HG03342 (cell line): ENCODE measurements around the gene SAE1.
A peak's percentile ranks its signal among the peaks of the same experiment; 100 is the strongest.

Experiments
- ATAC-seq: cut with Tn5 transposase; IDR thresholded peaks from one replicate; pipeline ENCODE4 v1.9.1; 2021; ENCODE audit warnings: mild to moderate bottlenecking, moderate library complexity; ENCODE audit not compliant: unreplicated experiment

The SAE1 gene

DNA sequence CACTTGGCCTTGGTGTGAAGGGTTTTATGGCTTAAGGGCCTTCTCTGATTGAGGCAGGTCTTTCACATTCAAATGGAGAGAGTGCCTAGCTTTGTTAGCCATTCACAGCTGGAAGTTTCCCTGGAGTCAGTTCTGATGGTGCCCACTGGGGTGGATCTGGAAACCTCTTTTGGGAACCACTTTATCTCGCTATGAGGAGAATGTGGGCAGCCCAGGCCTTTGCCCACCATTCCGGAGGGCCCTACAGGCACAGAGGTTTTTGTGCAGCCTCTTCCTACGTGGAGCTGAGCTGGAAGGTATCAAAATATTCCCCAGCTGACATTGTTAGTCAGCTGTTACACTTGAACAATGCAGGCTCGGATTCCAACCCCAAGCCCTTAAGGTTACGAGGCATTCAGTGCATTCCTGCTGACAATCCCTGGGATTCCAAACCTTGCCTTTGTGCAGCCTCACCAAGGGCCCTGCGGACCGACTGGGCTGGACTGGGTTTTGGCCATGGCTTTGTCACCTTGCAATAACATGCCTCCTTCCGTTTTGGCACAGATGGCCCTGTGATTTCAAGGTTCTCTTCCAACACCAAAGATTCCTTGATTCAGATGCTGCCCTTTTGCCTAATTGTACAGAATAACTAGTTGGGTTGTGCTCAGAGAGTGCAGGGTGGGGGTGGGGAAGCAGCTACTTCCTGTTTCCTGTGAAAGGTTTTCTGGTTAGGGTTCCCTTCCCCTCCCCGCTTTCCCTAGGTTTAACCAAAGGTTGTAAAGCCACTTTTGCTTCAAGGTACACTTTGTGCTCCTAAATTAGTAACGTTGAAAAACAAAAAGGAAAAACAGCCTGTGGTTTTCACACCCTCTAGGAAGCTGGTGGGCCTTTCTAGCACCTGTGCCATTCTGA, 27.0 kb downstream of the SAE1 start:
- no peak for ATAC-seq

DNA sequence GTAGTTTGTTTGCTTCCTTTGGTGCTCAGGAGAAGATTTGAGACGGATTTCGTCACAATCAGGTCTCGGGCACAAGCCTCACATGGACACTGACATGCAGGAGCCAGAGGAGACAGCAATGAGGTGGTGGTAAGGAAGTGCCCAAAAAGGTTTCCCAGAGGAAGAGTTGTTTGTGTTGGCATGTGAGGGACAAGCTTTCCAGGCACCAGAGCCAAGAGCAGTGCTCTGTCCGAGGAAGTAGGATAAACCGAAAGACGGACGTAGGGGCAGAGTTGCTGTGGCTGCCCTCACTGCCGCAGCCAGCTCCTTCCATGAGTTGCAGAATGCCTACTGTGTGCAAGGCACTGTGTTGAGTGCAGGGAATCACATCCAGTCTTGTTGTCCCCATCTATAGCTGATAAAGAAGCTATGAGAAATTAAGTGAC, 27.7 kb downstream of the SAE1 start:
- no peak for ATAC-seq

DNA sequence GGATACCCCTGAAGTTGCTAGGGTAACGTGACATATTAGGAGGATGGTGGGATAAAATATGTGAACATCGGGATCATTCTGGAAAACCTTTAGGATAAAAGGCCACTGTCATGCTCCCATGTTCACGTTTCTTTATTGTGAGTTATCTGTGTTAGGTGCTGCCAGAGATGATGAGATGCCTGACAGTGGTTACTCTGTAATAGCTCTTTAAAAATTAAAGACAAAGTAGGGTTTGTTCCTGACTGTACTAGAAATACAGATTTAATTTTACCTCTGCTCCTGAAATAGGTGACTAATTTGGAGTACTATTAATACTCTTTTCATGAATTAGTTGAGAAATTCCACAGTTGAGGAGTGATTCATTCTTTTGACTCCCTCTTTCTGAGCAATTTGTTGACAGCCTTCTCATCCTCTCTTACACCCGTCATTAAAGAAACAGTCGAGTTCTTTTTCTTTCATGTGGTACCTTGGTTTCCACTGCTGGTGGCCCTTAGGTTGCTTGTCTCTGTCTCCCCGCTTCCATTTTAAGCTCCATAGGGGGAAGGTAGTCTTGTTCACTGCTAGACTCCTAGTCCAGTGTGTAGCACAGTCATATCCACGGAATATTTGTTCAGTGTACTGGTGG, 28.4 kb downstream of the SAE1 start:
- ATAC-seq = no peak

DNA sequence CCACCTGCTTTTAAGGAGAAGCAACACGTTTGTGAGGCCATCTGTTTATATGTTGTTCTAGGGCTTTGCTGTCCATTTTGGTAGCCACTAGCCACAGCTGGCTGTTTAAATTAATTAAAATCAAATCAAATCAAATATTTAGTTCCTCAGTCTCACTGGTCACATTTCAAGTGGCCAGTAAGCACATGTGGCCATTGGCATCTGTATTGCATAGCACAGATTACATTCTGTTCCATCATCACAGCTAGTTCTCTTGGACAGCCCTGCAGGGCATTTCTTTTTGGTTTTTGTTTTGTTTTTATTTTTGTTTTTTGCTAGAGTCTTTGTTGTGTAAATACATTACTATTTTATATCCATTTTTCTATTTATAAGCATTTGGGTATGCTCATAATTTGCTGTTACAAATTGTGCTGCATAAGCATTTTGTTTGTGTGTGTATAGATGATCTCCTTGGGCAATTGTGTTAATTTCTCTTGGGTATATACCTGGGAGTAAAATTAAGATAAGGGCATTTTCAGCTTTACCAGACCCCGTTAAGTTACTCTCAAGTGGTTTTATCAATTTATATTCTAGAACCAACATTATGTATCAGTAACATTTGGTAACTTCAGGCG, 31.3 kb downstream of the SAE1 start:
- no peak for ATAC-seq

DNA sequence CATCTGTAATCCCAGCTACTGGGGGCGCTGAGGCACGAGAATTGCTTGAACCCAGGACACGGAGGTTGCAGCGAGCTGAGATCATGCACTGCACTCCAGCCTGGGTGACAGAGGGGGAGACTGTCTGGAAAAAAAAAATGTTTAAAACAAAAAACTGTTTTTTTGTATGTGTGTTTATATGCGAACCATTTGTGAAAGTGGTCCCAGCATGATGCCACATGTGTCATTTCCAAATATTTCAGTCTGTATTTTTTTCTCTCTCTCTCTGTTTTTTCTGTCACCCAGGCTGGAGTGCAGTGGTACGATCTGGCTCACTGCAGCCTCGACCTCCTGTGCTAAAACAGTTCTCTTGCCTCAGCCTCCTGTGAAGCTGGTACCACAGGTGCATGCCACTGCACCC, 37.4 kb downstream of the SAE1 start:
- ATAC-seq = no peak

DNA sequence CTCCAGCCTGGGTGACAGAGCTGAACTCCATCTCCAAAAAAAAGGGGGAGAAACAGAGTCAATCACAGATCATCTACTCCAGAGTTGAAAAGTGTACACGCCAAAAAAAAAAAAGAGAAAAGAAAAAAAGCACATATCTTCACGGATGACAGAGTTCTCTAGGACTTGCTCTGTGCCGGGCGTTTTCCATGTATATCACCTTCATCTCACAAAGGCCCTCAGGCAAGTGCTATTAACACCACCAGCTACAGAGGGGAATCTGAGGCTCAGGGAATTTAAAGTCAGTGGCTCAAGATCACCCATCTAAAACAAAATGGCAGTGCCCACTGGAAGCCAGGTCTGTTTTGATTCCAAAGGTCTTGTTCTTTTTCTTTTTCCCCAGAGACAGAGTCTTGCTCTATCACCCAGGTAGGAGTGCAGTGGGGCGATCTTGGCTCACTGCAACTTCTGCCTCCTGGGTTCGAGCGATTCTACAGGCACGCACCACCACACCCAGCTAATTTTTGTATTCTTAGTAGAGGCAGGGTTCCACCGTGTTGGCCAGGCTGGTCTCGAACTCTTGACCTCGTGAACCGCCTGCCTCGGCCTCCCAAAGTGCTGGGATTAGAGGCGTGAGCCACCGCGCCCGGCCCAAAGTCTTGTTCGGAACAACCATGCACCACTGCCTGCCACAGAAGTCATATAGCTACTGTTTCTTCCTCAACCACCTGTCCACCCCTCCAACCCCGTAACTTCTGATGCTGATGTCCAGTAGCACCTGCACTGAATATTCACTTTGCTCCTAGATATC, 42.2 kb downstream of the SAE1 start:
- ATAC-seq = no peak

DNA sequence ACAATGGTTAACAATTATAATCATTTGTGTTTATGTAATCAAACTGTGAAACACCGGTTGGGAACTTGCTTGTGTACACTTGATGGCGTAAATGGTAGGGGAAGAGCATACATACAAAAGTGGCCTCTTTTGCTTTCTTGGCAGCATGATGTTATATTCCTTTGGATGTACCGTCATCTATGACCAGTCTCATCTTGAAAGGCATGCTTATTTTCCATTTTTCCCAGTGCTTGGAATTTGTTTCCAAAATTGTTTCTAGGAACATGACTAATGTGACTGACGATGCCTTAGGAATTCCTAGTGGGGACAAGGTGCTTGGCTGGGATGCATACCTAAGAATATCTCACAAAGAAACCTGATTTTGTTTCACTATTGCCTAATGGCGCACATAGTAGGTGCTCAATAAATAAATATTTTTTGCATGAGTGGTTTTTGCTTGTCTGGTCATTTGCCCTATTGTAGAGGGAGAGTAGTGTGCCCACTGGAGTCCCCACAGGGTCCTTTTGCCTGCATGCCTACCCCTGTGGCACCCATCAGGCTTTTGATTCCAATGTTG, 45.5 kb downstream of the SAE1 start:
- no peak for ATAC-seq

DNA sequence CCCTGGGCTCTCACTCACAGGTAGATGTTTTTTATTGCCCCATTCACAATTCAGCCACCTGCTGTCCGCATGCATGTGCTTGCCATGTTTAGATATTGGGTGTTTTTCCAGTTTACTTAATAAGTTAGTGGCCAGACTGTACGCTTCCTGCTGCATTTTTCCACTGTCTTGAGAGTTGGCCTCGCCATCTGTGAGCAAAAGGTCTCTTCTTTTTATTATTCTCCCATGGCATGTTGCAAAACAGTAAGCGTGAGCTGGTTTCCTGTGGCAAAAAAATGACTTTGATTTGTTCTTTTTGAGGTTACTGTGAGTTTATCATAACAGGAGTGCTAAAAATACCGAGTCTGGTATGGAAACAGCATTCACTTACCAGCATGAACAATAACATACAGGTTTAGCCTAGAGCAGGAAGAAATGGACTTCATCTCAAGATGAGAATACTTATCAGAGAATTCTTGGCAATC, 46.0 kb downstream of the SAE1 start:
- no peak for ATAC-seq

DNA sequence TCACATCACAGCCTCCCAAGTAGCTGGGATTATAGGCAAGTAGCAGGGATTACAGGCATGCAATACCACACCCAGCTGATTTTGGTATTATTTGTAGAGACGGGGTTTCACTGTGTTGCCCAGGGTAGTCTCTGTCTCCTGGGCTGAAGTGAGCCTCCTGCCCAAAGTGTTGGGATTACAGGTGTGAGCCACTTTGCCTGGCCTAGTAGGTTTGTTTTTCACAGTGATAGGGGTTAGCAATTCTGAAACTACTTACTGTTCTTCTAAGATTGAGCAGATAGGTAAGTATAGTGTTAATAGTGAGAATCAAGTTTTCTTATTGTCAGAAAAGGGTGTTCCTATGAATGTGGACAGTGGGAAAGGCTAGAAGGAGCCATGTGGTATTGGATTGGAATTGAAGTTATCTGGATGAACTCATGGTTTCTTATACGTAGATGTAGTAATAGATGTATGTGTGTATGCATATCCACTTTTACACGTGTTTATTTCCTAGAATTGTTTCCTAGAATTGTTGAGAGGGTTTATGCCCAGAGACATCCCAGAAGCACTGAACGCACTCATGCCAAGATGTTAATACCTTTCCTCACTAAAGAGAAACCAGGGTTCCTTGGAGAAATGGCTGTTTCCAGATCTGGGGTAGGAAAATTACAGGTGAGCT, 49.1 kb downstream of the SAE1 start:
- ATAC-seq = no peak

DNA sequence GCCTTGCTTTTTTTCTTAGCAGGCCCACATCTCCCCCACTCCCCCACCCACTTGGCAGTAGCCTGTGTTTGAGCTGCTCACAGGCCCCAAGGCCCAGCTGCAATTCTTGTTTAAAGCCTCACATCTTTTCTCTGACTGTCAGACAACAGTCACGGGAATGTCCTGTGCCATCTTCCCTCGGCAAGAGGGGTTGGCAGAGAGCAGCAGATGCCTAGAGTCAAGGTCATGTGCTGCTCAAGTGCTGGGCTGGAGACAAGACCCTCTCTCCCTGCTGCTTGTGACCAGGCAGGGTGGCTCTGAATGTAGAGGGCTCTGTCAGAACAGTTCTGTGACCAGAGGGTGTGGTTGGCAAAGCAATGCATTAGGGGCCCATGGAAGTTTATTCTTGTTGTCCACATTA, 53.0 kb downstream of the SAE1 start:
- ATAC-seq = no peak

DNA sequence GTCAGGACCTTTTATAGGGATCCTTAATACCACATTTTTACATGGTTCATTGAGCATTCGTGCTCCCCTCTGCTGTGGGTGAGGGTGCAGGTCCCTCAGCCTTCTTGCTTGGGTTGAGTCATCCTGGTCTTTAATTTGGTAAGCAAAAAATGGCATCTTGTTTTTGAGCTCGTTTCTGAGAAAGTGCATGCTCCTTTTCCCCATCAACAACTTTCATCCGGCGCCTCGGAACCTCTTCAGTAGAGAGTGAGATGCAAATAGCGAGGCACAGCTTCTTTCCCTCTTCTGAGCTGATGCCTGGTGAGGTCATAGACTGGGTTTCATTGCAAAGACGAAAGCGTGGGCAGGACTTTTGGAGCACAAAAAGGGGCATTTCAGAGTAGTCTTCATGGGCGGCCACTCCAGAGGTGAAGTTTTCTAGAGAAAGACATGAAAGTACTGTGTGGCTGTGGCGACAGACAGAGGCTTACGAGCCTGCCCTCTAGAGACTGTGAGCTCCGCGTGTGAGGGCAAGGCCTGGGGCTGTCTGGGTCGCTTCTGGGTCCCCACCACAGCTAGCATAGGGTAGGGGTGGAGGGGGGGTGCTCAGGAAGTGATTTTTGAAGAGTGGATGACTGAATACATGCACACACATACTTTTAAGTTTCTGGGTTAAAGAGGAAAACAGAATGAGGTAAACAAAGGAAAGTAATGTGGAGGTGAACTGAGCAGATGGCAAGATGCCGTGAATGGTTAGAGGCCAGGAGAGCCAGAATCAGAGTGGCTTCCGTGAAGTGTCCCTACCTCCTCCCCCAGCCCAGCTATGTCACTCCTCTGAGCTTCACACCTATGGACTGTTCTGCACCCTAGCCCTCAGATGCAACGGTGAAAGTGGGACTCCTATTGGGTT, 56.1 kb downstream of the SAE1 start:
- ATAC-seq = peak; percentile 82

DNA sequence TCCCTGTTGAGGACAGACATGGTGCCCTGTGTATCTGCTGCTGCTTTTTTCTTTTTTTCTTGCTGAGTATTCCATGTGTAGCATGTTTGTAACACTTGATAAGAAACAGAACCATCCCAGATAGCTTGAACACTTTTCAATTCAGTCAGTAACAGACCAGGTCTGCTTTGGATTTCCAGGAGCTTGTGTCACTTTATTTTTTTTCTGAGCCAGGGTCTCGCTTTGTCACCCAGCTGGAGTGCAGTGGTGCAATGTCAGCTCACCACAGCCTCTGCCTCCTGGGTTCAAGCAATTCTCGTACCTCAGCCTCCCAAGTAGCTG, 56.7 kb downstream of the SAE1 start:
- ATAC-seq = no peak

DNA sequence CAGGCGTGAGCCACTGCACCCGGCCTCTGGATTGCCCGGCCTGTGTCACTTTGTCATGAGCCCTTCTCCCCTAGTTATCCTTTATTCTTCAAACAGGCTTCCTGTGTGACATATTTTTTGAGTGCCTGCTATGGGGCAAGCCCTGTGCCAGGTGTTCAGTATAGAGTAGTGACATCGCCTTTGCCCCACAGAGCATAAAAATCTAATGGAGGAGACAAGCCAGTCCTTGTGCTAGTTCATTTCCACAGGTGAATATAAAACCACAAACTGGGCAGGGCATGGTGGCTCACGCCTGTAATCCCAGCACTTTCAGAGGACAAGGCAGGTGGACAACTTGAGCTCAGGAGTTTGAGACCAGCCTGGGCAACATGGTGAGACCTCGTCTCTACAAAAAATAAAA, 57.2 kb downstream of the SAE1 start:
- no peak for ATAC-seq

DNA sequence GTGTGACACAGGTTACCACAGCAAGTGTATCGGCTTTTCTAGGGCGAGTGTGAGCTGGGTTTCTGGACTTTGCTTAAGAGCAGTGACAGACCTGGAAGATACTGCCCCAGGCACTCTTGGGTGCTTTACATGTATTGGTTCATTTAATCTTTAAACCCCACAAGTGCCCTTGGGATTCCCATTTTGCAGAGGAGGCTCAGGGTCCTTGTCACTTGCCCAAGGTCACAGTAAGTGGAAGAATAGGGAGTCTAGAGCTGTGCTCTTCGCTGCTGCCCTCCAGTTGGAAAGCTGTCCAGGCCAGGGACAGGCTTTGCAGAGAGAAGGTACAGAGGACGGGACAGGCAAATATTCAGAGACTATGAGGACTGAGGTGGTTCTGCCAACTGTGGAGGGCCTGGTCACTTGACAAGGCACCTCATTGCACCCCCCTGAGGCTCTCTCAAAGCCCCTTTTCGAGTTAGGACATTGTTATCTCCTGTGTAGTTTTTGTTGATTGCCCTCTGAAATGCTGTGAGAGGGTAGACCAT, 57.9 kb downstream of the SAE1 start:
- ATAC-seq = no peak

DNA sequence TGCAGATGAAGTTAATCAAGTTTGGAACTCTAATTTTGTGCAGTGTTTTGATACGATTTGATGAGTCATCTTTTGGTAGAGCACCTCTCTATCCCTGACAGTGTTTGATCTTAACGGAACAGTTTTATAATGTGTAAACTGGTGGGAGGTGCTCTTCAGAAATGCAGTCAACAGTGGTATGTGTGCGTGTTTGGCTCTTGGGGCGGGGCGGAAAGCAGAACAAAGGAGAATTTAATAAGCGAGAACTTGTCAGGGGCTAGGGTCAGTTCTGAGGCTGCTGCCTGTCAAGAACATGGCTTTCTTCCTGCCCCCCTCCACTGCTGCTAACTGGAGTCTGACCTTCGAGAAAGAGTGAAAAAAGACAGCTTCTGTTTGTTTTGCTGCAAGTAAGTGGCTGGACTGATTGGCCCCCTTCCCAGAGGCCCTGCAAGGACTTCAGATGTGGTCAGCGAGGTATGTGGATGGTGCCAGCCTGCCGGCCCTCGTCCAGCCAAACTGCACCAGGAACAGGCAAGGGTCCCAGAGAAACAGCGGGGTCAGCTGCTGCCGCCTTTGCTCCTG, 59.6 kb downstream of the SAE1 start:
- no peak for ATAC-seq

DNA sequence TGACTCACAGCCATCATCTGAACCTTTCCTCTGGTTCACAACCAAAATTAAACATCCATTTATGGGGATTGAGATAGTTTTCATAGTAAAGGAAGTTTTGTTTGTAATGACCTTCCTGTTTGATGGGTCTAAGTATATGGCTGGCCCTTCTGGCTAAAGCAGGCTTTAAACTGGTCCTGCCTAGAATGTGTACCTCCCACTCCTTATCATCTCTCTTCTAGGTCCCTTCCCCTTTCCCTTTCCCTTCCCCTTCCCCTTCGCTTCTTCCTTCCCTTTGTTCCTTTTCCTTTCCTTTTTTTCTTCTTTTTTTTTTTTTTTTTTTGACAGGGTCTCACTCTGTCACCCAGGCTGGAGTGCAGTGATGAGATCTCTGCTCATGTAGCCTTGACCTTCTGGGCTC, 64.8 kb downstream of the SAE1 start:
- no peak for ATAC-seq

DNA sequence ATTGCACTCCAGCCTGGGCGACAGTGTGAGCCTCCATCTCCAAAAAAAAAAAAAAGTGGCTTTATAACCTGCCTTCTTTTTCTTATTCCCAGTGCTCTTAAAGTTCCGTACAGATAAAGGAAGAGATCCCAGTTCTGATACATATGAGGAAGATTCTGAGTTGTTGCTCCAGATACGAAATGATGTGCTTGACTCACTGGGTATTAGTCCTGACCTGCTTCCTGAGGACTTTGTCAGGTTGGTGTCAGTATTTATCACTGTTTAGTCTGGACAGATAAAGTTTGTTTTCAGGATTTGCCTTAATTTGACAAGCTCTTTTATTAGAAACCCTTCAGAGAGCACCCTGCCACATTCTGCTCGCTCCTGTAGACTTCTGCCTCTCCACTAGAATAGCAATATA, 66.5 kb downstream of the SAE1 start:
- no peak for ATAC-seq

DNA sequence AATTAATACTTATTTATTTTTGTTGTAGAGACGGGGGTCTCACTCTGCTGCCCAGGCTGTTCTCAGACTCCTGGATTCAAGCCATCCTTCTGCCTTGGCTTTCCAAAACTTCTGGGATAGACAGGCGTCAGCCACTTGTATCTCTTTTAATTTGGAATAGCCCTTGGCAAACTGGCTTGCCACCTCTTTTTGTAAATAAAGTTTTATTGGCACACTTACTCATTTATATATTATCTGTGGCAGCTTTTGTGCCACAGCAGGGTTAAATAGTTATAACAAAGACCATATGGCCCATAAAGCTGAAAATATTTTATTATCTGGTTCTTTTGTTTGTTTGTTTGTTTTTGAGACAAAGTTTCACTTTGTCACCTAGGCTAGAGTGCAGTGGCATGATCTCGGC, 69.9 kb downstream of the SAE1 start:
- no peak for ATAC-seq

DNA sequence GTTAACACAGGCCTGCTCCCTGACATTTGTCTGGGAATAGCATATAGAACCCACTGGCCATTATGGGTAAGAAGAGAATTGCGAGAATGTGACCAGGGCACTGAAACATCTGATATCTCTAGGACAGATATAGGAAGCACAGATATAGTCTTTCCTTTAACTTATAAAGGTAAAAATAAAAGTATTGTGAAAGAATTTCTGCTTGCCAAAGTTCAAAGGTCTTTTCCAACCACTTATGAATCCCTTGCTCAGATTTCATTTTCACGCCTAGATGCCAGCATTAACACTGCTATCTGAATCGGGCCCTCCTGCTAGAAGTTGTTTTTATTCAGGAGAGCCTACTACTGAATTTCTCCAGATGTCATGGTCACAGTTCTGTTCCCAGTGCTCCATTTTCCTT, 72.6 kb downstream of the SAE1 start:
- ATAC-seq = no peak
